Activated naive CD4-positive, alpha-beta T cell treated with anti-CD3 and anti-CD28 coated beads, Interleukin-2, amount 10 ng/mL, durations not matched to agents 7 days and 5 days (primary cell): ENCODE measurements around the gene MARCHF9.
"Not testable (repeated sequence)": the region's sequence is repeated elsewhere in the genome, so short reads cannot be mapped to it uniquely, and the experiment has no call there.

Experiments used
- CTCF ChIA-PET: fragments of 350-600 bp; sonication (Branson Sonifier 250); formaldehyde crosslinking; loops from one replicate; lab custom pipeline; 2021; ENCODE audit warnings: antibody characterized with exemption; lab: Charles Lee
- DNase-seq: peaks from one replicate; pipeline ENCODE4 v3.0.0-alpha.2; 2020
- H3K27ac Mint-ChIP-seq: one replicate; pipeline ENCODE4 v1.8.0; 2021; ENCODE audit warnings: mild to moderate bottlenecking, moderate library complexity, mixed read lengths
- H3K27me3 Mint-ChIP-seq: one replicate; pipeline ENCODE4 v1.8.0; 2021; ENCODE audit warnings: mild to moderate bottlenecking, mixed read lengths
- H3K36me3 Mint-ChIP-seq: one replicate; pipeline ENCODE4 v1.8.0; 2021; ENCODE audit warnings: mixed read lengths
- H3K4me1 Mint-ChIP-seq: one replicate; pipeline ENCODE4 v1.8.0; 2021; ENCODE audit warnings: mixed read lengths
- H3K4me3 Mint-ChIP-seq: one replicate; pipeline ENCODE4 v1.8.0; 2021; ENCODE audit warnings: mild to moderate bottlenecking, moderate library complexity, mixed read lengths
- H3K9me3 Mint-ChIP-seq: one replicate; pipeline ENCODE4 v1.8.0; 2021; ENCODE audit warnings: mixed read lengths

MARCHF9 gene

DNA sequence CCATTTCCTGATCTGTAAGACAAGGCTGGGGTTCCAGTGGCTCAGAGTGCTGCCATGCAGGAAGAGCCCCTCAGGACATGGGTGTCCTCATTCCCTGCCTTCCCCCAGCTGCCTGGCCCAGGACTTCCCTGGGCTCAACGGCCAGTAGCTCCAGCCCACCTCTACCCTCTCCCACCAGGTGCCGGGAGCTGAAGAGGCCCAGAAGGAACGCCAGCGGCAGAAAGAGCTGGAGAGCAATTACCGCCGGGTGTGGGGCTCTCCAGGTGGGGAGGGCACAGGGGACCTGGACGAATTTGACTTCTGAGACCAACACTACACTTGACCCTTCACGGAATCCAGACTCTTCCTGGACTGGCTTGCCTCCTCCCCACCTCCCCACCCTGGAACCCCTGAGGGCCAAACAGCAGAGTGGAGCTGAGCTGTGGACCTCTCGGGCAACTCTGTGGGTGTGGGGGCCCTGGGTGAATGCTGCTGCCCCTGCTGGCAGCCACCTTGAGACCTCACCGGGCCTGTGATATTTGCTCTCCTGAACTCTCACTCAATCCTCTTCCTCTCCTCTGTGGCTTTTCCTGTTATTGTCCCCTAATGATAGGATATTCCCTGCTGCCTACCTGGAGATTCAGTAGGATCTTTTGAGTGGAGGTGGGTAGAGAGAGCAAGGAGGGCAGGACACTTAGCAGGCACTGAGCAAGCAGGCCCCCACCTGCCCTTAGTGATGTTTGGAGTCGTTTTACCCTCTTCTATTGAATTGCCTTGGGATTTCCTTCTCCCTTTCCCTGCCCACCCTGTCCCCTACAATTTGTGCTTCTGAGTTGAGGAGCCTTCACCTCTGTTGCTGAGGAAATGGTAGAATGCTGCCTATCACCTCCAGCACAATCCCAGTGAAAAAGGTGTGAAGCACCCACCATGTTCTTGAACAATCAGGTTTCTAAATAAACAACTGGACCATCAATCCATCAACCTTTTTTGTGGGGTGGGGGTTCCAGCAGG, 34.0 kb upstream of the MARCHF9 start:
- Mint-ChIP-seq H3K36me3 (peaks cover 44% of the 10 kb centered on the region), H3K4me1 (peaks cover 5% of the 10 kb centered on the region), H3K27ac (peak overlapping the region; percentile 80), H3K9me3 (no peaks in the 10 kb centered on the region), H3K27me3 (no peaks in the 10 kb centered on the region), H3K4me3 (no peak overlapping the region)
- peak; percentile 21 for DNase-seq
- CTCF ChIA-PET = interaction anchor here (2.1 kb wide), 1 partner anchor 21 kb away, joined by 6 read pairs; no protein-coding TSS in a partner anchor

GRCh38 chr12:57721846-57722608, 32.9 kb upstream of the MARCHF9 start:
- H3K9me3 Mint-ChIP-seq, H3K4me3 Mint-ChIP-seq, H3K27me3 Mint-ChIP-seq, H3K4me1 Mint-ChIP-seq: not testable (repeated sequence)
- DNase-seq = peak; percentile 16
- Mint-ChIP-seq H3K36me3 (peaks cover 46% of the 10 kb centered on the region), H3K27ac (peak overlapping the region; percentile 80)
- CTCF ChIA-PET = interaction anchor here (1.0 to 1.2 kb wide), 2 partner anchors 15 to 137 kb away, joined by 3 to 4 read pairs; no protein-coding TSS in a partner anchor

DNA sequence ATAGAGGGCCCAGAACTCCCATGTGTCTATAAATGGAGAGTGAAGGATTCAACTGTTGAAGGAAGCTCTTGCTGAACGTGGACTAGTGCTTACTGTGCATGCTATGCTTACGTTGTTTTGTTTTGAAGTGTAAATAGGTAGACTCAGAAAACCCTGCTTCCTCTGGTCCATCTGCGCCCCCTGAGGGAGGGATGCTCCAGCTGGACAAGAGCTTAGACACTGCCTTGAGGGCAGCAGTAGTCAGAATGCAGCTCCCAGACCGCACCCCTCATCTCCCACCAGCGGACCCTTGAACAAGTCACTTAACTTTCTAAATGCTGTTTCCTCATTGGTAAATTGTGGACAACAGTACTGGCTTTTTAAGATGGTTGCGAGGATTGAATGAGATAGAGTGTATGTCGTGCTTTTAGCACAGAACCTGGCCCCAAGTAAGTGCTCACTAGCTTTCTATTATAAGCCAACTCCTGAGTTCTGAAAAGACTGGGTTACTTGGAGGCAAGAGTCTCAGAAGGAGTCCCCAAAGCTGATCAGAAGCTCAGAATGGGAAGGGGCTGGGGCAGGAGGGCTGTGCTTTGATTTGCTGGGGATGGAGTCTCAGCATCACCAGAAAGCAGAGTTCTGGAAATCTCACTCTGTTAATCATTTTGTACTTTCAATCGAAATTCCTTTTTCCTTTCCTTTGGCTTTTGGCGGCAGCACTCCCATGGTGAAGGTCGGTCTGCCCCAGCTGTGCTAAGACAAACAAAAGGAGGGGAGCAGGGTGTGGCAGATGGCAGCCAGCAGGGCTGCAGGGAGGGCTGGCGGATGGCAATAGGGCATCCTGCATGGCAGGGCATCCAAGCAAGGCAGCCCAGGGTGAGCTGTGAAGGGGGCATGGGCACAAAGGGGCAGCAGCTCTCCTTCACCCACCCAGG, 31.9 kb upstream of the MARCHF9 start:
- Mint-ChIP-seq H3K27ac (peak overlapping the region; percentile 68), H3K4me1 (peaks cover 9% of the 10 kb centered on the region), H3K36me3 (peaks cover 45% of the 10 kb centered on the region), H3K4me3 (no peak overlapping the region), H3K27me3 (no peaks in the 10 kb centered on the region), H3K9me3 (no peaks in the 10 kb centered on the region)
- DNase-seq = peak; percentile 19
- CTCF ChIA-PET = interaction anchor here (1.0 to 1.2 kb wide), 2 partner anchors 14 to 138 kb away, joined by 3 to 4 read pairs; no protein-coding TSS in a partner anchor

DNA sequence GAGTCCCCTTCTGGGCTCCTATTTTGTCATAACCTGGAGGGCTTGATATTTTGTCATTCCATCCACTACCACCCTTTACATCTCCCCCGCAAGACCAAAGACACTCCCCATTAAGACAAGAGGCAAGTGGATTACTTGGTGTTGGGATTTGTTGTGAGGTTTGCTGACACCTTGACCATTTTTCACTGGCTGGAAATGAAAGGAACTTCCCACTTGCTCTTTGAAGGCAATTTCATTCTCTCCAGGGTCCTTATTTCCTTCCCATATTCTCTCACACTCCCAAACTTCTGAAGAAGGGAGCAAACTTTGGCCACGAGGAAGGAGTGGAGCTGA, 31.3 kb upstream of the MARCHF9 start:
- CTCF ChIA-PET = no interaction called here
- H3K27ac Mint-ChIP-seq = no peak overlapping the region
- no peak for DNase-seq
- H3K4me3 Mint-ChIP-seq = no peak overlapping the region
- peaks cover 44% of the 10 kb centered on the region for H3K36me3 Mint-ChIP-seq
- peaks cover 7% of the 10 kb centered on the region for H3K4me1 Mint-ChIP-seq
- no peaks in the 10 kb centered on the region for H3K27me3 Mint-ChIP-seq
- H3K9me3 Mint-ChIP-seq = no peaks in the 10 kb centered on the region

DNA sequence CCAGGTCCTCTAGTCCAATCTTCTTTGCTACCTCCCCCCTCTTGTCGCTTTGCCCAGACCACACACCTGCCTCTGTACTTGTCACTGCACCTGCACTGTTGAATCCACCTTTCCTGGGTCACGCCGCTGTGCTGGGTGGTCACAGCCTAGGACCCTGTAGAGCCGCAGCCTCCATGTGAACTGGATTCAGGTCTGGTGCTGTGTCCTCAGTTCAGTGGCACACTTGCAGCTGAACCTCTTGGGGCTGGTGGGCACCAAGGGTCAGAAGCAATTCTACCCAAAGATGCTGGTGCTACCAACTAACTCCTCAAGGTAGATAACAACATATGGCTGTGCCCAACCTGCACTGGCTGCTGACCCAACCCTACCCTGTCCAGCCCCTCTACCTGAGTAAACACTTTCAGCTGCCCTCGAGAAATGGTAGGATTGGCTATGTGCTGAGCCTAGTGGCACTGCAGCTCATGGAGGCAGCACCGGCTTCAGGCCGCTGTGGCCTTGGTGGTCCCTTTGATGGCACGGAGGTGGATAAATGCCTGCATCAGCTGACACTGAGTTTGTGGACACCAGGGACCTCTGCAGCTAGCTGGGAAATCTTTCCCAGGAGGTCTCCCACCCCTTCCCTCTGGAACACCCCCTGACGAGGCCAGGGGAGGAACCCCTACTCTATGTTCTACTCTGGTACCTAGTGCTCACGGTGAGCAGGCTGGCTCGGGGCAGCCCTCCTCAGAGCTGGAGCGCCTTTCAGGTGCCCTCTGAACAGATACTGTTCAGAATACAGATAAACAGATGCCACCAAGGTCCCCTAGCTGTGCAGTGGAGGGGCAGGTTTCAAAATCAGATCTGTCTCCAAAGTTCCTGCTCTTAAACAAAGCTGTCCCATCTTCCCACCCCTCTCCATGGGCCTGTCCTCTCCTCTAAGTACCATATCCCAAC, 30.6 kb upstream of the MARCHF9 start:
- Mint-ChIP-seq H3K36me3 (peaks cover 41% of the 10 kb centered on the region), H3K4me3 (no peak overlapping the region), H3K9me3 (no peaks in the 10 kb centered on the region), H3K27me3 (no peaks in the 10 kb centered on the region), H3K27ac (no peak overlapping the region), H3K4me1 (peaks cover 7% of the 10 kb centered on the region)
- peak; percentile 16 for DNase-seq
- CTCF ChIA-PET = interaction anchor here (0.5 to 0.7 kb wide), 2 partner anchors 17 to 91 kb away, joined by 3 read pairs; no protein-coding TSS in a partner anchor

GRCh38 chr12:57724936-57725740, 29.8 kb upstream of the MARCHF9 start:
- Mint-ChIP-seq H3K27me3 (no peaks in the 10 kb centered on the region), H3K4me3 (no peak overlapping the region), H3K4me1 (peaks cover 7% of the 10 kb centered on the region), H3K36me3 (peaks cover 43% of the 10 kb centered on the region), H3K27ac (no peak overlapping the region), H3K9me3 (no peaks in the 10 kb centered on the region)
- CTCF ChIA-PET = interaction anchor here (0.7 to 1.4 kb wide), 2 partner anchors 16 kb away, joined by 3 to 6 read pairs; no protein-coding TSS in a partner anchor
- no peak for DNase-seq

DNA sequence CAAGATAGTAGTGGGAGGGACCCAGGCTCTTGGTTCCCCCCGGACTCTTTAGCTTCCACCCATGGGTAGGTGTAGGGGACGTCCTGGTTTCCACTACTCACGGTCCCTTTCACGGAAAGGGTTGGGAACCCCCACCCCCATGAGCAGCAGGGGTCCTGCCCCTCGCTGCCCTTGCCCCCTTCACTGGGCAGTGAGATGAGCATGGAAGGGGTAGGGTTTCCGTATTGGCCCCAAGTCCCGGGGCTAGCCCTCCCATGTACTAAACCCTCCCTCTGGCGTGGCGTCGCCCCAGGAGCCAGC, 29.1 kb upstream of the MARCHF9 start:
- Mint-ChIP-seq H3K9me3 (no peaks in the 10 kb centered on the region), H3K4me3 (no peak overlapping the region), H3K36me3 (peaks cover 49% of the 10 kb centered on the region), H3K4me1 (peaks cover 7% of the 10 kb centered on the region), H3K27ac (peak overlapping the region; percentile 81), H3K27me3 (no peaks in the 10 kb centered on the region)
- no peak for DNase-seq
- CTCF ChIA-PET = interaction anchor here (1.4 kb wide), 1 partner anchor 16 kb away, joined by 6 read pairs; no protein-coding TSS in a partner anchor

DNA sequence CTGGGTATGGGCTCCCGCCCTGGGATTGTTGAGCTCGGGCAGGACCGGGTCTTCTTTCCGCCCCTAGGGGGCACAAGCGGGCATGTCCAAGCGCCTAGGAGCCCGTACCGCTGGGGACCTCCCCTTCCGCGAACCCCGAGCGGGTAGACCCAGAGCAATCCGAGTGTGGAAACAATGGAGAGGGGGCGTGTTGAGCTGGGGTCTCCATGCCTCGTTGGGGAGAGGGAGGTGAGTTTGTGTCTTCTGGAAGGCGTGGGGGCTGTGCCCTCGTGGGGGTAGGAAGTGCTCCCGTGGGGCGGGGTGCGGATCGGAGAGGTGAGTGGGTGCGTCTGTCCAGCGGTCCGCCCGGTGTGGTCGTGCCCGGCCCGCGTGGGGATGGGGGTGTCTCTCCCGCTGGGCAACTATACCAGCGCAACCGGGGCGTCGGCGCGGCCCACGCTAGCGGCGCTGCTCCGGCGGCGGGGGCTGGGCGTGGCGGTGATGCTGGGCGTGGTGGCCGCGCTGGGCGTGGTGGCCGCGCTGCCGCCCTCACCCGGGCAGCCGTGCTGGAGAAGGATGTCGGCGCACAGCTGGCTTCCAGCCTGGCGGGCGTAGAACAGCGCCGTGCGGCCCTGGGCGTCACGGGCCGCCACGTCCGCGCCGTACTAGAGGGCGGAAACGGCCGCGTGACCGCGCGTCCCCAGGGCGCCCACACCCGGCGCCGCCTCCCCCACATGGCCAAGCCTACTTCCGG, 28.6 kb upstream of the MARCHF9 start:
- H3K9me3 Mint-ChIP-seq = no peaks in the 10 kb centered on the region
- peaks cover 7% of the 10 kb centered on the region for H3K4me1 Mint-ChIP-seq
- no peak overlapping the region for H3K4me3 Mint-ChIP-seq
- peak; percentile 44 for DNase-seq
- peaks cover 50% of the 10 kb centered on the region for H3K36me3 Mint-ChIP-seq
- no peak overlapping the region for H3K27ac Mint-ChIP-seq
- H3K27me3 Mint-ChIP-seq = no peaks in the 10 kb centered on the region
- CTCF ChIA-PET = interaction anchor here (1.4 kb wide), 1 partner anchor 15 kb away, joined by 6 read pairs; no protein-coding TSS in a partner anchor

DNA sequence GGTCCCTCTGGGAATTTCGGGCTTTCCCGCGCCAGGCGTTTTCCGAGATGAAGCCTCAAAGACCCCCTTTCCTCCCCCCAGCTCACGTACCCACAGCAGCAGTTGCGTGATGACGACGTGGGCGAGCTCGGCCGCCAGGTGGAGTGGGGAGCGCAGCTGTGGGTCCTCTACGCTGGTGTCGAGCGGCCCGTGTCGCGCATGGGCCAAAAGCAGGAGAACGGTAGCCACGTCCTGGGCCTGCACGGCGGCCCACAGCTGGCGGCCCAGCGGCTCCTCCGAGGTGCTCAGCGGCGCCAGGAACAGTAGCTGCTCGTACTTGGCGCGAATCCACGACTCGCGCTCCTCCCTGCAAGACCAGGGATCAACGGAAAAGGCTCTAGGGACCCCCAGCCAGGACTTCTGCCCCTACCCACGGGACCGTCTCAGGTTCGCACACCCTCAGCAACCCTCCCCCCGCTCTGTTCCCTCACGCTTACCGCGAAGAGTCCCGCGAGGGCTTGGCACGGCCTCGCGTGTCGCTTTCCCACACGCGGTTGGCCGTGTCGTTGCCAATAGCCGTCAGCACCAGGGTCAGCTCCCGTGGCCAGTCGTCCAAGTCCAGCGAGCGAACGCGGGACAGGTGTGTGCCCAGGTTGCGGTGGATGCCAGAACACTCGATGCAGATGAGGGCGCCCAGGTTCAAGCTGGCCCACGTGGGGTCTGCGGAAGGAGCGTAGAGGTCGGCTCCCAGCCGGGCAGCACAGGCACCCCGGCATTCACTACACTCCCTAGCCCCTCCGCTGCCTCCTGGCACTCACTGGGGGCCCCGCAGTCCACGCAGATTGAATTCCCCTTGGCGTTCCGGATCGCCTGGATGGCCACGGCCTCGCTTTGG, 27.8 kb upstream of the MARCHF9 start:
- CTCF ChIA-PET = no interaction called here
- no peak for DNase-seq

GRCh38 chr12:57727758-57728395, 27.0 kb upstream of the MARCHF9 start:
- peaks cover 7% of the 10 kb centered on the region for H3K4me1 Mint-ChIP-seq

More for the DNA sequence above, 27.8 kb upstream of the MARCHF9 start:
- Mint-ChIP-seq H3K27ac (no peak overlapping the region), H3K9me3 (no peaks in the 10 kb centered on the region), H3K27me3 (no peaks in the 10 kb centered on the region), H3K4me3 (no peak overlapping the region), H3K36me3 (peaks cover 52% of the 10 kb centered on the region), H3K4me1 (peaks cover 7% of the 10 kb centered on the region)

More at GRCh38 chr12:57727758-57728395, 27.0 kb upstream of the MARCHF9 start:
- Mint-ChIP-seq H3K36me3 (peaks cover 58% of the 10 kb centered on the region), H3K27ac (no peak overlapping the region), H3K4me3 (no peak overlapping the region), H3K27me3 (no peaks in the 10 kb centered on the region), H3K9me3 (no peaks in the 10 kb centered on the region)
- CTCF ChIA-PET = no interaction called here
- DNase-seq = no peak
